A549 (cell line): ENCODE data around the gene SLC43A1. TPM values are rescaled to one million over a fixed set of nuclear protein-coding genes. Genes with fewer than 3 reads are reported as not detected.

ENCODE experiments used
- ATAC-seq, 2 experiments: fragments of 200-7000 bp in 1 of 2; fragments of >200 bp in 1 of 2; cut with Nextera tagmentation in 1 of 2; cut with Tn5 transposase in 1 of 2; 3 replicates each; pipeline versions ENCODE4 v1.8.0 to v1.9.1; 2018 to 2020; ENCODE audit warnings: mild to moderate bottlenecking in 1 of 2, moderate library complexity in 1 of 2
- CTCF ChIA-PET: fragments of 300-600 bp; sonication (Branson Sonifier 250); formaldehyde crosslinking; extraction: SDS; loops from one replicate; lab custom pipeline; 2021; ENCODE audit warnings: antibody characterized with exemption, inconsistent platforms; lab: Yijun Ruan, JAX
- POLR2A ChIA-PET: fragments of 350-600 bp; formaldehyde crosslinking; extraction: SDS; loops from one replicate; lab custom pipeline; 2021; ENCODE audit warnings: antibody characterized with exemption, inconsistent platforms; lab: Yijun Ruan, JAX
- DNase-seq, 2 experiments: peaks; one replicate each; pipeline versions ENCODE4 v3.0.0 to v3.0.0-alpha.2; 2011 to 2016; ENCODE audit warnings: low read depth in 1 of 2, low spot score in 1 of 2
- FAIRE-seq: peaks from 2 replicates; lab custom pipeline; 2011; peaks lifted over from hg19 to GRCh38; lab: Jason Lieb, UNC
- H3K27ac ChIP-seq, 2 experiments: fragments of >200 bp; sonication (Bioruptor Twin); formaldehyde crosslinking; 3 replicates each; pipeline ENCODE4 v1.5.1; 2016 to 2017
- H3K4me1 ChIP-seq: fragments of >200 bp; sonication (Bioruptor Twin); formaldehyde crosslinking; 3 replicates; pipeline ENCODE4 v1.6.1; 2016
- H3K4me2 ChIP-seq: fragments of >200 bp; sonication (Bioruptor Twin); formaldehyde crosslinking; 3 replicates; pipeline ENCODE4 v1.6.1; 2016
- H3K4me3 ChIP-seq: fragments of >200 bp; sonication (Bioruptor Twin); formaldehyde crosslinking; 3 replicates; pipeline ENCODE4 v1.5.1; 2016
- H3K9me3 ChIP-seq: fragments of >200 bp; sonication (Bioruptor Twin); formaldehyde crosslinking; 3 replicates; pipeline ENCODE4 v1.6.1; 2016
- BCL3 ChIP-seq: fragments of >200 bp; sonication (Bioruptor Twin); formaldehyde crosslinking; IDR thresholded peaks from 3 replicates; pipeline ENCODE4 v1.6.1; 2016
- CEBPB ChIP-seq, 2 experiments: fragments of >200 bp in 1 of 2; sonication (Bioruptor Twin) in 1 of 2; formaldehyde crosslinking in 1 of 2; IDR thresholded peaks; 2 replicates each; pipeline ENCODE4 v1.6.1; 2012 to 2016
- CHD2 ChIP-seq: fragments of 150-350 bp; IDR thresholded peaks from 2 replicates; pipeline ENCODE4 v1.6.1; 2014; ENCODE audit warnings: low read length; ENCODE audit not compliant: partially characterized antibody
- CTCF ChIP-seq: fragments of >200 bp; sonication (Bioruptor Twin); formaldehyde crosslinking; IDR thresholded peaks from 3 replicates; pipeline ENCODE4 v1.5.1; 2016
- EHF ChIP-seq: fragments of 250-450 bp; sonication (Bioruptor Pico); IDR thresholded peaks from 2 replicates; pipeline ENCODE4 v1.5.0; 2020; ENCODE audit warnings: mild to moderate bottlenecking
- EHMT2 ChIP-seq: fragments of 200-600 bp; sonication (generic); IDR thresholded peaks from 2 replicates; pipeline ENCODE4 v1.6.1; 2016; ENCODE audit warnings: antibody characterized with exemption, low read depth, mild to moderate bottlenecking, moderate library complexity
- ESRRA ChIP-seq: fragments of 150-350 bp; IDR thresholded peaks from 2 replicates; pipeline ENCODE4 v1.6.1; 2014; ENCODE audit warnings: mild to moderate bottlenecking, low read length, borderline replicate concordance
- FOSB ChIP-seq: fragments of 250-450 bp; sonication (Bioruptor Pico); IDR thresholded peaks from 2 replicates; pipeline ENCODE4 v1.5.0; 2020; ENCODE audit warnings: mild to moderate bottlenecking, moderate library complexity
- HES2 ChIP-seq: fragments of >200 bp; sonication (Bioruptor Twin); formaldehyde crosslinking; IDR thresholded peaks from 2 replicates; pipeline ENCODE4 v1.6.1; 2016
- HMGXB4 ChIP-seq: fragments of 250-450 bp; sonication (Bioruptor Pico); IDR thresholded peaks from 2 replicates; pipeline ENCODE4 v1.5.0; 2021; ENCODE audit warnings: mild to moderate bottlenecking, moderate library complexity, borderline replicate concordance
- HOXB5 ChIP-seq: fragments of 250-450 bp; sonication (Bioruptor Pico); IDR thresholded peaks from 2 replicates; pipeline ENCODE4 v1.5.0; 2020; ENCODE audit warnings: mild to moderate bottlenecking, moderate library complexity
- KDM5A ChIP-seq: fragments of 200-600 bp; sonication (generic); IDR thresholded peaks from 2 replicates; pipeline ENCODE4 v1.6.1; 2016; ENCODE audit warnings: antibody characterized with exemption, mild to moderate bottlenecking
- MAX ChIP-seq: IDR thresholded peaks from 2 replicates; pipeline ENCODE4 v1.6.1; 2012
- NR3C1 ChIP-seq: fragments of >200 bp; sonication (Bioruptor Twin); formaldehyde crosslinking; IDR thresholded peaks from 3 replicates; pipeline ENCODE4 v1.6.1; 2017
- RAD21 ChIP-seq, 2 experiments: fragments of >200 bp in 1 of 2; sonication (Bioruptor Twin) in 1 of 2; formaldehyde crosslinking in 1 of 2; IDR thresholded peaks in 1 of 2; conservative IDR thresholded peaks in 1 of 2; 2 replicates in 1 of 2; 3 replicates in 1 of 2; pipeline ENCODE4 v1.6.1; 2012 to 2018; ENCODE audit warnings: inconsistent platforms in 1 of 2
- REST ChIP-seq: fragments of 200-600 bp; sonication (generic); IDR thresholded peaks from 2 replicates; pipeline ENCODE4 v1.6.1; 2016; ENCODE audit warnings: antibody characterized with exemption, mild to moderate bottlenecking, moderate library complexity
- SMC3 ChIP-seq: fragments of >200 bp; sonication (Bioruptor Twin); formaldehyde crosslinking; IDR thresholded peaks from 3 replicates; pipeline ENCODE4 v1.6.1; 2018; ENCODE audit warnings: inconsistent platforms
- SREBF2 ChIP-seq: fragments of 450-650 bp; IDR thresholded peaks from 2 replicates; pipeline ENCODE4 v1.6.1; 2014; ENCODE audit warnings: mild to moderate bottlenecking, moderate library complexity
- USF2 ChIP-seq: fragments of 450-650 bp; IDR thresholded peaks from 2 replicates; pipeline ENCODE4 v1.6.1; 2014; ENCODE audit warnings: antibody characterized with exemption
- ZC3H11A ChIP-seq: fragments of 450-650 bp; IDR thresholded peaks from 2 replicates; pipeline ENCODE4 v1.6.1; 2014; ENCODE audit warnings: antibody characterized with exemption, mild to moderate bottlenecking
- ZNF302 ChIP-seq: fragments of 250-450 bp; sonication (Bioruptor Pico); IDR thresholded peaks from 2 replicates; pipeline ENCODE4 v1.9.0; 2021; ENCODE audit warnings: inconsistent platforms, mild to moderate bottlenecking, moderate library complexity
- WGBS: methylation state at CpG from one replicate; pipeline ENCODE4 v1.1.6; 2017; ENCODE audit errors: missing lambda C conversion rate; 5-methylcytosine and 5-hydroxymethylcytosine counted together
- polyA plus RNA-seq, 4 experiments: library from polyadenylated mRNA; depleted of rRNA in 3 of 4; stranded (reverse); fragments of >200 nt; fragmentation: RNase III in 1 of 4; extraction: RNeasy Plus Mini Kit Qiagen cat#74134 plus additional on column Dnase treatment in 1 of 4; gene quantifications; 2 replicates in 3 of 4; 3 replicates in 1 of 4; pipeline ENCODE4 v1.2.3, GENCODE V29; 2011 to 2017

SLC43A1 gene
- polyA plus RNA-seq, 2 of the 4 experiments (the other 2 are of a cell fraction), result 1.0 to 4.6 TPM

GRCh38 chr11:57491371-57492061 is 24.0 kb downstream of the SLC43A1 start:
- no peak for FAIRE-seq

More at GRCh38 chr11:57491371-57492061, 24.0 kb downstream of the SLC43A1 start:
- TF ChIP-seq EHF, result no peak
- no peak for TF ChIP-seq HOXB5 (CRISPR knock-in tag)
- TF ChIP-seq HES2, result no peak
- TF ChIP-seq SREBF2, result no peak
- no peak for TF ChIP-seq HMGXB4 (CRISPR knock-in tag)
- peak; percentile 84 to 96 for TF ChIP-seq CEBPB (IDR thresholded peaks at IDR 0.05)
- no peak for TF ChIP-seq KDM5A
- peak; percentile 50 for TF ChIP-seq SMC3
- TF ChIP-seq RAD21 (conservative IDR thresholded peaks at IDR 0.05 in 1 of 2, IDR thresholded peaks at IDR 0.05 in 1 of 2), result peak; percentile 34 to 35
- no peak for TF ChIP-seq MAX
- no peak for TF ChIP-seq BCL3
- no peak for TF ChIP-seq CHD2
- TF ChIP-seq FOSB (CRISPR knock-in tag), result no peak
- no peak for TF ChIP-seq REST
- TF ChIP-seq ZNF302 (CRISPR knock-in tag), result no peak
- TF ChIP-seq NR3C1, result no peak
- TF ChIP-seq EHMT2, result no peak
- TF ChIP-seq USF2, result no peak
- no peak for TF ChIP-seq ZC3H11A
- TF ChIP-seq ESRRA, result no peak
- TF ChIP-seq CTCF, result peak; percentile 62
- TF ChIP-seq, all 56 proteins: peak for 4
- ChIA-PET POLR2A (no interaction called here), CTCF (interaction anchor here (0.5 to 22.5 kb wide), 13 partner anchors 10 to 296 kb away, joined by 3 to 299 read pairs (median 4); partner anchors contain the start of genes RTN4RL2 and TIMM10)
- Histone ChIP-seq H3K4me2 (no peak overlapping the region), H3K27ac (no peak overlapping the region), H3K9me3 (no peaks in the 10 kb centered on the region), H3K4me3 (no peak overlapping the region), H3K4me1 (peaks cover 7% of the 10 kb centered on the region)
- WGBS, result 81% methylated on average over 8 of the region's 11 CpGs
- peak; percentile 52 to 74; a peak in 4 of 6 replicates for ATAC-seq
- DNase-seq, result peak in 1 of 2 experiments; percentile 48
